Breast epithelium (tissue), 4 donors: Measurements from ENCODE around the gene NEGR1. TPM values are rescaled to one million over a fixed set of nuclear protein-coding genes. Genes with fewer than 3 reads are reported as not detected.

ENCODE experiments used
- DNase-seq, 2 donors: peaks; one replicate each; pipeline ENCODE4 v3.0.0-alpha.2; 2019; ENCODE audit warnings: low spot score in 2 of 2
- H3K27ac ChIP-seq, 2 donors: fragments of 200-600 bp; sonication (generic) in 1 of 2; one replicate each; pipeline ENCODE4 v1.5.1; 2016 to 2019; ENCODE audit warnings: mild to moderate bottlenecking in 1 of 2
- H3K27me3 ChIP-seq, 2 donors: fragments of 200-600 bp; sonication (generic) in 1 of 2; one replicate each; pipeline versions ENCODE4 v1.5.1 to v1.6.0; 2017 to 2019; ENCODE audit warnings: control low read depth in 1 of 2, mild to moderate bottlenecking in 1 of 2
- H3K36me3 ChIP-seq: fragments of 200-600 bp; one replicate; pipeline ENCODE4 v1.5.1; 2019
- H3K4me1 ChIP-seq, 2 donors: fragments of 200-600 bp; sonication (generic); one replicate each; pipeline ENCODE4 v1.5.1; 2016 to 2019; ENCODE audit warnings: control low read depth in 1 of 2
- H3K4me3 ChIP-seq, 3 donors: fragments of 200-600 bp; sonication (generic); 1 replicate in 2 of 3; 2 replicates in 1 of 3; pipeline ENCODE4 v1.5.1; 2016 to 2019; ENCODE audit warnings: mild to moderate bottlenecking in 3 of 3, moderate library complexity in 2 of 3
- H3K9me3 ChIP-seq, 2 donors: fragments of 200-600 bp; sonication (generic) in 1 of 2; one replicate each; pipeline ENCODE4 v1.5.1; 2016 to 2019; ENCODE audit warnings: control low read depth in 1 of 2
- POLR2A ChIP-seq: fragments of 450-650 bp; IDR thresholded peaks from one replicate; pipeline ENCODE4 v1.6.1; 2016; ENCODE audit warnings: antibody characterized with exemption, mild to moderate bottlenecking, moderate library complexity
- POLR2AphosphoS5 ChIP-seq, 3 donors: sonication (generic); formaldehyde crosslinking; IDR thresholded peaks; one replicate each; pipeline ENCODE4 v1.6.1; 2017; ENCODE audit warnings: antibody characterized with exemption in 3 of 3
- intact Hi-C: fragments of 100-400 bp; cut with DNase I; formaldehyde crosslinking; loops from one replicate; pipeline ENCODE4 v1.15.1; 2023; ENCODE audit warnings: low total_unique reads
- total RNA-seq, 3 donors: library from RNA; depleted of rRNA; stranded (reverse); fragments of >200 nt; gene quantifications; one replicate each; pipeline ENCODE4 v1.1.0, GENCODE V29; 2016
- TF ChIP-seq, protein P1 (sequence below), 3 donors: fragments of 450-650 bp; IDR thresholded peaks; one replicate each; pipeline ENCODE4 v1.5.1; 2016 to 2017; ENCODE audit warnings: antibody characterized with exemption in 3 of 3, mild to moderate bottlenecking in 3 of 3, moderate library complexity in 3 of 3

The NEGR1 gene
- total RNA-seq, 3 donors from 2014 or later = 5.6 to 33.3 (median 7.9) TPM

- TF ChIP-seq POLR2AphosphoS5 (IDR thresholded peaks at IDR 0.05) = no peak
- no peak for TF ChIP-seq POLR2A
- TF ChIP-seq, protein P1, sequence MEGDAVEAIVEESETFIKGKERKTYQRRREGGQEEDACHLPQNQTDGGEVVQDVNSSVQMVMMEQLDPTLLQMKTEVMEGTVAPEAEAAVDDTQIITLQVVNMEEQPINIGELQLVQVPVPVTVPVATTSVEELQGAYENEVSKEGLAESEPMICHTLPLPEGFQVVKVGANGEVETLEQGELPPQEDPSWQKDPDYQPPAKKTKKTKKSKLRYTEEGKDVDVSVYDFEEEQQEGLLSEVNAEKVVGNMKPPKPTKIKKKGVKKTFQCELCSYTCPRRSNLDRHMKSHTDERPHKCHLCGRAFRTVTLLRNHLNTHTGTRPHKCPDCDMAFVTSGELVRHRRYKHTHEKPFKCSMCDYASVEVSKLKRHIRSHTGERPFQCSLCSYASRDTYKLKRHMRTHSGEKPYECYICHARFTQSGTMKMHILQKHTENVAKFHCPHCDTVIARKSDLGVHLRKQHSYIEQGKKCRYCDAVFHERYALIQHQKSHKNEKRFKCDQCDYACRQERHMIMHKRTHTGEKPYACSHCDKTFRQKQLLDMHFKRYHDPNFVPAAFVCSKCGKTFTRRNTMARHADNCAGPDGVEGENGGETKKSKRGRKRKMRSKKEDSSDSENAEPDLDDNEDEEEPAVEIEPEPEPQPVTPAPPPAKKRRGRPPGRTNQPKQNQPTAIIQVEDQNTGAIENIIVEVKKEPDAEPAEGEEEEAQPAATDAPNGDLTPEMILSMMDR (IDR thresholded peaks at IDR 0.05) = no peak
- no peak overlapping the region for H3K27ac ChIP-seq
- intact Hi-C loops = no loop called here
- no peaks in the 10 kb centered on the region for H3K4me1 ChIP-seq
- no peaks in the 10 kb centered on the region for H3K27me3 ChIP-seq
- H3K4me3 ChIP-seq = no peak overlapping the region
- DNase-seq = no peak
- H3K36me3 ChIP-seq = no peaks in the 10 kb centered on the region
- H3K9me3 ChIP-seq = no peaks in the 10 kb centered on the region
These were observed 846.4 kb downstream of the NEGR1 start for GRCh38 chr1:71435951-71436350.

DNA sequence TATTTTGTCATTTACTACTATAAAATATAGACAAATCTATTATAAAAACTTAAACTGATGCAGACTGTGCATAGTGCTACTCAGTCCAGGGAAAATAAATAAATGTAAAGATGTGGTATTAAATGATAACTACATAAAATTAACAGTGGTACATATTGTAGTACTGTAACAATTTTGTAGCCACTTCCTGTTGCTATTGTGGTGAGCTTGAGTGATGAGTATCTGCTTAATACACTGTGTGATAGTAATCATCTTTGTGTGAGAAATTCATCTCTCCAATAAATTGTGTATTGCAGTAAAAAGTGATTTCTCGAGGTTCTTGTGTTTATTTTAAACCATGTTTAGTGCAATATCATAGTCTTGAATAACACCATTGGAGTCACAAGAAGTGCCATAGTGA, 848.1 kb downstream of the NEGR1 start:
- no peak for DNase-seq
- H3K27ac ChIP-seq = no peak overlapping the region
- H3K36me3 ChIP-seq = no peaks in the 10 kb centered on the region
- H3K4me1 ChIP-seq = no peaks in the 10 kb centered on the region
- no peaks in the 10 kb centered on the region for H3K9me3 ChIP-seq
- no peaks in the 10 kb centered on the region for H3K27me3 ChIP-seq
- intact Hi-C loops = no loop called here
- no peak for TF ChIP-seq POLR2A
- no peak for TF ChIP-seq POLR2AphosphoS5 (IDR thresholded peaks at IDR 0.05)
- TF ChIP-seq, protein P1 (IDR thresholded peaks at IDR 0.05) = no peak
- H3K4me3 ChIP-seq = no peak overlapping the region

DNA sequence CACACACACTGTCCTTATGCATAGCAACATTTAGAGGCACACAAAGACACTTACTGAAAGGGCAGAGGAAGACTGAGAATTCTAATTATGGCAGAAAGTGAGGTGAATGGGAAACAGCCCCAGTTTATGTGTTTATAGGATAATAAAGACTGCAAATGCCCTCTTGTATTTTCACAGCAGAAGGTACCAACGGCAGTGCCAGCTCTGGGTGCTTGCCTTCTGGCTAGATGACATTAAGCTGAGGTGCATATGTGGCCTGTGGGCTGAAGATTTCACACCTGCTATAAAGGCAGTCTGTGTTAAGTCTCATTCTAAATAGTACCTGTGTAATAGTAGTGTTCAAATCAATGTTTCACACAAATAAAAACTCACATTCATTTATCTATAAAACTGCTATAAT, 854.3 kb downstream of the NEGR1 start:
- intact Hi-C loops = no loop called here
- H3K36me3 ChIP-seq = peaks cover 5% of the 10 kb centered on the region
- H3K27me3 ChIP-seq = no peaks in the 10 kb centered on the region
- H3K9me3 ChIP-seq = no peaks in the 10 kb centered on the region
- H3K4me1 ChIP-seq = no peaks in the 10 kb centered on the region
- TF ChIP-seq POLR2A (no peak), POLR2AphosphoS5 (IDR thresholded peaks at IDR 0.05) (no peak)
- no peak overlapping the region for H3K27ac ChIP-seq
- no peak for DNase-seq
- H3K4me3 ChIP-seq = no peak overlapping the region

GRCh38 chr1:71427066-71427465, 855.3 kb downstream of the NEGR1 start:
- no peak overlapping the region for H3K27ac ChIP-seq
- H3K4me1 ChIP-seq = no peaks in the 10 kb centered on the region
- DNase-seq = no peak
- peaks cover 5% of the 10 kb centered on the region for H3K36me3 ChIP-seq
- intact Hi-C loops = no loop called here
- H3K9me3 ChIP-seq = no peaks in the 10 kb centered on the region
- TF ChIP-seq, protein P1 (IDR thresholded peaks at IDR 0.05) = no peak
- H3K4me3 ChIP-seq = no peak overlapping the region
- H3K27me3 ChIP-seq = no peaks in the 10 kb centered on the region

- Histone ChIP-seq H3K36me3 (peaks cover 5% of the 10 kb centered on the region), H3K27me3 (no peaks in the 10 kb centered on the region), H3K4me3 (no peak overlapping the region), H3K27ac (no peak overlapping the region), H3K9me3 (no peaks in the 10 kb centered on the region), H3K4me1 (no peaks in the 10 kb centered on the region)
- intact Hi-C loops = no loop called here
- DNase-seq = no peak
- TF ChIP-seq POLR2A (no peak), POLR2AphosphoS5 (IDR thresholded peaks at IDR 0.05) (no peak)
- TF ChIP-seq, protein P1 (IDR thresholded peaks at IDR 0.05) = no peak
These were observed 857.8 kb downstream of the NEGR1 start for GRCh38 chr1:71424536-71424935.

DNA sequence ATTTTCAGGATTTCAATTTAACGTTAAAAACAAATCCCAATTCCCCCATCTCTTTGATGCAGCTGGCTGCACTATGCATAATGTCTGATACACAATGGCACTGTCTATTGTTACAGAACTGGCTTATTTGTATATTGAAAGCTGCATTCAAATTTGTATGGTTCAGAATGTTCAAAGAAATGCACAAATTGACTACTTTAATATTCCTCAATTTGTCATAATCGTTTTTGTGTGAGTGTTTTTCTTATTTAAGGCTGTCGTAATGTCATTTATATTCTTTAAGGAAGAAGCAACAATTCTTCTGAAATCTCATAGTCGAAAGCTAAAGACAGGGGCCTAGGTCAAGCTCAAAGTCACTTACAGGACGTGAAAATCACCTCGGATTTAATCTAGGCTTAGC, 860.1 kb downstream of the NEGR1 start:
- Histone ChIP-seq H3K4me3 (no peak overlapping the region), H3K36me3 (no peaks in the 10 kb centered on the region), H3K27me3 (no peaks in the 10 kb centered on the region), H3K9me3 (no peaks in the 10 kb centered on the region), H3K27ac (no peak overlapping the region), H3K4me1 (no peaks in the 10 kb centered on the region)
- intact Hi-C loops = no loop called here
- TF ChIP-seq POLR2A = no peak
- no peak for DNase-seq
